Thyroid gland (tissue), 4 donors: ENCODE measurements around the gene MRPL23.

Experiments used
- POLR2A ChIP-seq, 2 donors: fragments of 450-650 bp; IDR thresholded peaks; one replicate each; pipeline ENCODE4 v1.6.1; 2017; ENCODE audit warnings: antibody characterized with exemption in 2 of 2, mild to moderate bottlenecking in 2 of 2, moderate library complexity in 1 of 2
- TF ChIP-seq, protein P1 (sequence below), 6 experiments: fragments of 200-600 bp in 3 of 6; fragments of 450-650 bp in 3 of 6; sonication (generic) in 3 of 6; IDR thresholded peaks; one replicate each; pipeline ENCODE4 v1.5.1; 2016 to 2019; ENCODE audit warnings: antibody characterized with exemption in 6 of 6, mild to moderate bottlenecking in 2 of 6, inconsistent platforms in 1 of 6, moderate library complexity in 1 of 6

DNA sequence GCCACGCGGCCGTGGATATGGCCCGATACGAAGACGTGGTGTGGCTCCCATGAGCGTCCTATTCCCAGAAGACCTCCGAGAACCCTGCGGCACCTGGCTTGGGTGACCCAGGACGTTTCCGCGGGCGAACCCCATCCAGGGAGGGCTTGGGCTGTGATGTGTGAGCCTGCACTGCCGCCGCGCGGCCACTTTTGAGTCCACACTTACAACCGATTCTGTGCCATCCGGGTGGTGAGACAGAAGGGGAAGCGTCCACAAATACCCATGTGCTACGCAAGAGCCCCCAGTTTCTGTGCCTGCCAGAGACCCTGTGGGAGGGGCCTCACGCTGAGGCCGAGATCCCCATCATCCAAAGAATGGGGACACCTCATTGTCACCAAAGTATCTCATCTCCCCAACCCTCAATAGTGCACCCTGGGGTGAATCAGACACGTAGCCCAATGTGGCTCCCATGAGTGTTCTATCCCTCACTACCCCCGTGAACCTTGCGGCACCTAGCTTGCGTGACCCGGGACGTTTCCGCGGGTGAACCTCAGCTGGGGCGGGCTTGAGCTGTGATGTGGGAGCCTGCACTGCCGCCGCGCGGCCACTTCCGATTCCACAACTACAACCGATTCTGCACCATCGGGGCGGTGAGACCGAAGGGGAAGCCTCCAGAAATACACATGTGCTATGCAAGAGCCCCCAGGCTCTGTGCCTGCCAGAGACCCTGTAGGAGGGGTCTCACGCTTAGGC is 55.1 kb downstream of the MRPL23 start:
- TF ChIP-seq, protein P1, sequence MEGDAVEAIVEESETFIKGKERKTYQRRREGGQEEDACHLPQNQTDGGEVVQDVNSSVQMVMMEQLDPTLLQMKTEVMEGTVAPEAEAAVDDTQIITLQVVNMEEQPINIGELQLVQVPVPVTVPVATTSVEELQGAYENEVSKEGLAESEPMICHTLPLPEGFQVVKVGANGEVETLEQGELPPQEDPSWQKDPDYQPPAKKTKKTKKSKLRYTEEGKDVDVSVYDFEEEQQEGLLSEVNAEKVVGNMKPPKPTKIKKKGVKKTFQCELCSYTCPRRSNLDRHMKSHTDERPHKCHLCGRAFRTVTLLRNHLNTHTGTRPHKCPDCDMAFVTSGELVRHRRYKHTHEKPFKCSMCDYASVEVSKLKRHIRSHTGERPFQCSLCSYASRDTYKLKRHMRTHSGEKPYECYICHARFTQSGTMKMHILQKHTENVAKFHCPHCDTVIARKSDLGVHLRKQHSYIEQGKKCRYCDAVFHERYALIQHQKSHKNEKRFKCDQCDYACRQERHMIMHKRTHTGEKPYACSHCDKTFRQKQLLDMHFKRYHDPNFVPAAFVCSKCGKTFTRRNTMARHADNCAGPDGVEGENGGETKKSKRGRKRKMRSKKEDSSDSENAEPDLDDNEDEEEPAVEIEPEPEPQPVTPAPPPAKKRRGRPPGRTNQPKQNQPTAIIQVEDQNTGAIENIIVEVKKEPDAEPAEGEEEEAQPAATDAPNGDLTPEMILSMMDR (IDR thresholded peaks at IDR 0.05): no peak
- TF ChIP-seq POLR2A (IDR thresholded peaks at IDR 0.05): no peak
